HG03432 (cell line): ENCODE measurements around the gene GNB3.

ENCODE experiments used
- ATAC-seq: cut with Tn5 transposase; IDR thresholded peaks from one replicate; pipeline ENCODE4 v1.9.1; 2021; ENCODE audit warnings: mild to moderate bottlenecking, moderate library complexity; ENCODE audit not compliant: unreplicated experiment

The GNB3 gene

DNA sequence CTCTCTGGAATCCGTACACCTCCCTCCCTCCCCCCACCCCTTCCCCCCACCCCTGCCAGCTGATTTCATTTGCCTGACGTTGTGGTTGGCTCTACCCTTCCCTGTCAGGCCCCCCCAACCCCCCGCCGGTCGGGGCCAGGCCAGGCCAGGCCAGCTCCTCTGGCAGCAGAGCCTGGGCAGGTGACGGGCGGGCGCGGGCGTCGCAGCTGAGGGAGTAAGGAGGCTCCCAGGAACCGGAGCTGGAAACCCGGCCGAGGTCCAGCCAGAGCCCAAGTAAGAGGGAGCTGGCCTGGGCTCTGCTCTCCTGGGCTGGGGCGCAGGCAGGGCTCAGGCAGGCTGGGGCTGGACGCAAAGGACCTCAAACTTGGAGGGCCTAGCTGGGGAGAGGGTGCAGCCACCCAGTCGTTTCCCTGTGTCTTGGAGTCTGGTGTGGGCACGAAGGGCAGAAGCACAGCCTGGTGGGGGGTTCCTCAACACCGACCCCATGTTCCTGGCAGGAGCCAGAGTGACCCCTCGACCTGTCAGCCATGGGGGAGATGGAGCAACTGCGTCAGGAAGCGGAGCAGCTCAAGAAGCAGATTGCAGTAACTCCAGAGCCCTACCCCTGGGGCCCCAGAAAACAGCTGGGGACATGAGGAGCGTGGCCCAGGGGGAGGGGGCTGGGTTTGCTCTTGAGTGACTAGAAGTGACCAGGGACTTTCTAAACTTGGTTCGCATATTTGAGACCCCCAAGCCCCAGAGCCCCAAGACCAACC, at the start of gene GNB3:
Gene GNB3, plus strand, starts transcription at position 165 of the 755 bp plus-strand sequence. Its CDS starts 363 bp downstream, at position 528.
- ATAC-seq: no peak

- no peak for ATAC-seq
These were observed 48.7 kb upstream of the GNB3 start for GRCh38 chr12:6791931-6792520.

- peak; percentile 44 for ATAC-seq
These were observed 48.1 kb upstream of the GNB3 start for GRCh38 chr12:6792522-6793201.

DNA sequence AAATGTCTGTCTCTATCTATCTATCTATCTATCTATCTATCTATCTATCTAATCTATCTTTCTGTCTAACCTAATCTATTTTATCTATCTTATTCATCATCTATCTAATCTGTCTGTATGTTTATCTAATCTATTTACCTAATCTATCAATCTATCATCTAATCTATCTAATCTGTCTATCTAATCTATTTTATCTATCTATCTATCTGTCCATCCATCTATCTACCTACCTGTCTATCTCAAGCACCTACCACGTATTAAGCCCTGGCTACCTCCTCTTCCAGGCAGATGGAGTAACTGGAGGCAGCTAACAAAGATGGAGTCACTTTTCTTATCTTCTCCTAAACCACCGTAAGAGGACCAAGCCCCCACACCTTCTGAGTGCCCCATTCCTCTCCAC, 45.6 kb upstream of the GNB3 start:
- ATAC-seq: no peak

DNA sequence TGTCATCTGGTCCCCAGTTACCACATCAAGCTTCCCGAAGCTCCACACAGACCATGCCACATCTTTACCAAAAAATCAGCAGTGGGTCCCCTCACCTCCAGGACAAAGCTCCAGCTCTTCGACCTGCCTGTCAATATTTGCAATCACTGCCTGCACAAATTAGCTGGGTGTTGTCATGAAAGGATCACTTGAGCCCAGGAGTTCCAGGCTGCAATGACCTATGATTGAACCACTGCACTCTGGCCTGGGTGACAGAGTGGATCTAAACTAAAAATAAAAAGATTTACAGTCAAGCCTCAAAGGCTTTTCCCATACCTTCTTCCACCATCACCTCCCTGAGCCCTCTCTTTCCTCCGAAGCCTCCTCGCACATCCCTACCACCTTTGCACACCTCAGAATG, 44.1 kb upstream of the GNB3 start:
- ATAC-seq: no peak

DNA sequence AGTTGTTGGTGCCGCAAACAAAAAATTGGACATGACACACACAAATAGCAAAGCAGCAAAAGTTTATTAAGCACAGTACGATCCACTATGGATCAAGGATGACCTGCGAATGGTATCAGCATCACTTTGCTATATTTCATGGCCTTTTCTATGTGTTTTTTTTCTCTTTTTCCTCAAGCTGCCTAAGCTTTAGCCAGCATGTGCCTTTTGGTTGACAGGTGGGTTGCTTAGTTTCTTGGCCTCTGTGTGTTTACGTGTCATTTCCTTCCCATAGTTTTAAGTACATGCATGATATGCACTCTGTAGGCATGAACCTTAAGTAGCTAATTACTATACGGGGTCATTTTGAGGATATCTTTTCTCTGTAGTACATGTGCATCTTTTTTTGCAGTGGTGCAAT, 41.6 kb upstream of the GNB3 start:
- no peak for ATAC-seq

- ATAC-seq: no peak
These were observed 33.6 kb upstream of the GNB3 start for GRCh38 chr12:6807170-6807569.

- no peak for ATAC-seq
These were observed 31.7 kb upstream of the GNB3 start for GRCh38 chr12:6809056-6809455.

GRCh38 chr12:6810758-6811157, 30.0 kb upstream of the GNB3 start:
- ATAC-seq: no peak

DNA sequence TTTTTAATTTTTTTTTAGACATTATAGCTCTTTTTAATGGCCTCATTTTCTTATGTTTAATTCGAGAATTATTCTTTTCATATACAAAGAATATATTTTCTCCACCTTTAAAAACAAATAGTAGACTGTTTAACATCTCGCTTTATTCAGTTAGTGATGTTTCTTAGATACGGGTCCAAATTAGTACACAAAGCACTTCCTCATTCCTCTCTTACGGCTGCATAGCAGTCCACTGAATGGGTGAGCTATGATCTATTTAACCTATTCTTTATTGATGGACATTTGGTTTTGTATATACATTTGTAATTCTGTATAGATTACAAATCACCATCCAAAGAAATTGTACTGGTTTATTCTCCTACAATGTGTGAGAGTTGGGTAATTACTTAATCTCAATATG, 27.4 kb upstream of the GNB3 start:
- ATAC-seq: no peak

DNA sequence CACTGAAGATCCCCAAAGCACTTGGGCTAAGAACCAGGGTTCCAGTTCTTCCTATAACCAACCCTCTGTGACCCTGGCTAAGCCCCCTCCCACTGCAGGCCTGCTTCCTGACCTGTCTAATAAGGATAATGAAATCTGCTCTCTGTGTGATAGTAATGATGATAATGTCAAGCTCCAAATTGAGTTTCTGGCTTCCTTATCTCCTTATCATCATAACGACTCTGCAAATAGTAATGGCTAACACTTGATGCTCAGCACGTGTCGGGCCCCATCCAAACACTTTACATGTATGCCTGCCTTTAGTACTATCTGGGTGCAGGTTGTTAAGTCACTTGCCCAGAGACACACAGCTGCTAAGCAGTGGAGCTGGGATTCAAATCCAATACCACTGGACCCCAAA, 24.1 kb upstream of the GNB3 start:
- no peak for ATAC-seq

- ATAC-seq: no peak
These were observed 23.6 kb upstream of the GNB3 start for GRCh38 chr12:6817098-6817497.

DNA sequence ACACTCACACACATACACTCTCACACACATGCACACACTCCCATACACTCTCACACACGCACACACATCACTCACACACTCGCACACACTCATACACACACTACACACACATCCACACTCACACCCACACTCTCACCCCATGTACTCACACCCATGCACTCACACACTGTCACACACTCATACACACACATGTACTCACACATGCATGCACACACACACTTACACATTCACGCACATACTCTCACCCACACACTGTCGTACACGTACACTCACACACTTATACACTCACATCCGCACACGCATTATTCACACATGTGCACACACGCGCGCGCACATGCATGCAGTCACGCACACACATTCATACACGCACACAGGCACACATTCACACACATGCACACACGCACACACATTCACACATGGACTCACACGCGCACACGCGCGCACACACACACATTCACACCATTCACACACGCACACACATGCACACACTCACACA, 23.0 kb upstream of the GNB3 start:
- no peak for ATAC-seq

- no peak for ATAC-seq
These were observed 22.5 kb upstream of the GNB3 start for GRCh38 chr12:6818222-6818621.

- no peak for ATAC-seq
These were observed 22.1 kb upstream of the GNB3 start for GRCh38 chr12:6818645-6819044.

DNA sequence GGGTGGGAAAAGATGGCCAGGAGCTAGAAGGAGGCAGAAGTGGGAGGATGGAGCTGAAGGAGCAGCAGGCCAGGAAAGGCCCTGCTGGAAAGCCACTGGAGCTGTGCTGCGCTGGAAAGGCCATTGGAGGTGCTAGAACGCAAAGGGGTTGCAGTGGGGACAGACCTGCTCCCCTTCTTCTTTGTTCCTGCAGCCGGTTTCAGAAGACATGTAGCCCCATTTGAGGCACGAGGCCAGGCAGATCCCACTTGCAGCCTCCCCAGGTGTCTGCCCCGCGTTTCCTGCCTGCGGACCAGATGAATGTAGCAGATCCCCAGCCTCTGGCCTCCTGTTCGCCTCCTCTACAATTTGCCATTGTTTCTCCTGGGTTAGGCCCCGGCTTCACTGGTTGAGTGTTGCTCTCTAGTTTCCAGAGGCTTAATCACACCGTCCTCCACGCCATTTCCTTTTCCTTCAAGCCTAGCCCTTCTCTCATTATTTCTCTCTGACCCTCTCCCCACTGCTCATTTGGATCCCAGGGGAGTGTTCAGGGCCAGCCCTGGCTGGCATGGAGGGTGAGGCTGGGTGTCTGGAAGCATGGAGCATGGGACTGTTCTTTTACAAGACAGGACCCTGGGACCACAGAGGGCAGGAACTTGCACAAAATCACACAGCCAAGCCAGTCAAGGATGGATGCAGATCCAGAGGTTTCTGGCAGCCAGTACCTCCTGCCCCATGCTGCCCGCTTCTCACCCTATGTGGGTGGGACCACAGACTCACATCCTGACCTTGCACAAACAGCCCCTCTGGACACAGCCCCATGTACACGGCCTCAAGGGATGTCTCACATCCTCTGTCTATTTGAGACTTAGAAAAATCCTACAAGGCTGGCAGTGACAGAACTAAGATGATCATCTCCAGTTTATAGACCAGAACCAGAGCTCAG, 21.4 kb upstream of the GNB3 start:
- no peak for ATAC-seq

DNA sequence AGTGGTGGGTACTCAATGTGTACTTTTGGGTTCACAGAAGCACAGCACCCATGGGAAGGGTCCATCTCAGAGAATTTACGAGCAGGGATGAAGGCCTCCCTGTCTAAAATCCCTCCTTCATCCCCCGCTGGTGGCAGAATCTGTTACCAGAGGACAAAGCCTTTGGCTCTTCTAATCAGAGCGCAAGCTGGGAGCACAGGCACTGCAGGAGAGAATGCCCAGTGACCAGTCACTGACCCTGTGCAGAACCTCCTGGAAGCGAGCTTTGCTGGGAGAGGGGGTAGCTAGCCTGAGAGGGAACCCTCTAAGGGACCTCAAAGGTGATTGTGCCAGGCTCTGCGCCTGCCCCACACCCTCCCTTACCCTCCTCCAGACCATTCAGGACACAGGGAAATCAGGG, 20.6 kb upstream of the GNB3 start:
- ATAC-seq: no peak

DNA sequence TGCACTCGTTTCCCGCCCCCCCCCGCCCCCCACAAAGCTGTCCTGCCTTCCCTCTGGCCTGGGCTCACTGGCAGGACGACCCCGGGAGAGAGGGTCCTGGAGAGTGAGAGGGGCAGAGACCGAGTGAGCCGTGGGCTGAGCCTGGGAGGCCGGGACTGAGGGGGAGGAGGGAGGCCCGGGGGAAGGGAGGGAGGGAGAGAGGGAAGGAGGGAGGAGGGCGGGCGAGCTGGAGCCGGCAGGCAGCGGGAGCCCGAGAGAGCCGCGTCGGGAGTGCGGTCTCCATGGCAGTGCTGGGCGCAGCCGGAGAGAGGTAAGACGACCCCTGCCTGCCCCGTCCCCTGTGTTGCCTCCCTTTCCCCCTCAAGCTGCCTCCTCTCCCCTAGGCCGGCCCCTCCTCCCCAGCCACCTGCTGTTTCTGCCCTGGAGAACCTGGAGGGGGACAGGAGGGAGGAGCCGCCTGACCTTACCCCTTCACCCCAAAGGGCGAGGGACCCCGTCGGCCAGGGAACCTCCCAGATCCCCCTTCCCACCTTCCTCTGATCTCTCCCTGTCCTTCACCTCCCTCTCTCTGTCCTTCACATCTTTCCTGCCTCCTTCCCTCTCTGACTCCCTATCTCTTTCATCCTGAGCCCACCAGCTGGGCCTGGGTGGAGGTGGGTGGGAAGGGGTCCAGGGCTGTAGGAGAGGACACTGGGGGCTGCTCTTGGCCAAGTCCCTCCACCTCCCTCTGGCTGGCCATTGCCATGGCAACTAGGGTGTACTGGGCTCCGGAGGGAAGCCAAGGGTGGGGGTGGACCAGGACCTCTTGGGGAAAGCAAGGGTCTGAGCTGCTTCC, 18.9 kb upstream of the GNB3 start, which contains the start of gene GPR162:
Gene GPR162, plus strand, starts transcription at position 231 of the 835 bp plus-strand sequence. CDS start 2,078 bp downstream, outside the sequence.
- ATAC-seq: no peak

DNA sequence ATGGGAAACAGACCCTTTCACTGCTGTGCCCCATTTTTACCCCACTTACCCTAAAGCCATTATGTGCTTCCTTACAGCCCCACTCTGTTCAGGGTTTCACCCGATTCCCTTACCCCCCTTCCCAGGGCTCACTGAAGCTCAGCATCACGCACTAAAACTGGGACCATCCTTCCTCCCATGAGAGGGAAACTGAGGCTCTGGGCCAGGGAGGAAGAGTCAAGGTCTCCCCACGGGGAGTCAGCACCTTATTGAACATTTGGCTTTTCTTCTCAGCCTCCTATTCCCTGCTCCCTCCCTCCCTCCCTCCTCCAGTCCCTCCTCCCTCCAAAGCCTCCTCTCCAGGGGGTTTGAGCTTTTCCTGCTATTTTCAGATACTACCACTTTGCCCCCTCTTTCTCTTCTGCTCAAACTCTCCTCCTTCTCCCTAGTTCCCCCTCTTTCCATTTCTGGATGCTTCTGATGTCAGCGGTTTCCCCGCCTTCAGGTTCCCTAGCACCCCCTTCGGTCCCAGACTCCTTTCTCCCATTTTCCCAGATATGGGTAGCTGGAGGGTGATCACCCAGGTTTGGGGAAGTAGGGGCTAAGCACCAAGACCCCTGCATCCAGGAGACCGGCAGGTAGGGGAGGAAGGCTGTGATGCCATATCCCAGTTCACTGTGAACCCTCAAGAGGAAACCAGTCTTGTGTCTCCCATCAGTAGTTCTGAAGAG, 18.1 kb upstream of the GNB3 start:
- ATAC-seq: no peak
